HepG2 (cell line): ENCODE results near the gene ATXN8OS.

Experiments used
- BRCA1 ChIP-seq: sonication (generic); formaldehyde crosslinking; IDR thresholded peaks from 2 replicates; pipeline ENCODE4 v1.4.0; 2020; ENCODE audit warnings: missing genetic modification reagents
- NBN ChIP-seq: fragments of 450-650 bp; conservative IDR thresholded peaks from 2 replicates; pipeline ENCODE4 v1.6.1; 2017
- NR2C2 ChIP-seq: sonication (generic); formaldehyde crosslinking; IDR thresholded peaks from 2 replicates; pipeline ENCODE4 v1.4.0; 2020; ENCODE audit warnings: missing genetic modification reagents, mild to moderate bottlenecking, moderate library complexity, borderline replicate concordance
- ZNF552 ChIP-seq: sonication (generic); formaldehyde crosslinking; IDR thresholded peaks from 2 replicates; pipeline ENCODE4 v1.9.0; 2022; ENCODE audit warnings: missing genetic modification reagents, mild to moderate bottlenecking, borderline replicate concordance

DNA sequence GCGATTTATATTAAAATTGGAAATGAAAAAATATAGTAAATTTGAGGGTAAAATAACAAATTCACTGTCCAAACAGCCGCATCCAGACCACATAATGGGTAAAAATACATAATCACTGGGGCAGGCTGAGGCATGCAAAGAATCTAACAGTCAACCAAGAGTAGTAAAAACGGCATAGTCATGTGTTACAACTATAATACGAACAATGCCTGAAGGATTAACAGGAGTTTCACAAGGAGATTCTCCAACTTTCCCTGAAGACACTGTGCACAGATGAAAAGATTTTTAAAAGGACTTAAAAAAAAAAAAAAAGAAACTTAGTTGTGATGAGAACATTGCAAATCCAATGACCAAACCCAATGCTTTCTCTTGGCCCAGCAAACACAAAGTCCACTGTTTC is 20.4 kb upstream of the ATXN8OS start:
- TF ChIP-seq ZNF552 (CRISPR knock-in tag) (no peak), NR2C2 (CRISPR knock-in tag) (no peak), BRCA1 (CRISPR knock-in tag) (no peak), NBN (no peak)
